Breast epithelium (tissue), 3 donors: ENCODE results near the gene PPM1H.

Experiments used
- CTCF ChIP-seq, 3 donors: fragments of 450-650 bp; IDR thresholded peaks; one replicate each; pipeline ENCODE4 v1.5.1; 2016 to 2017; ENCODE audit warnings: antibody characterized with exemption in 3 of 3, mild to moderate bottlenecking in 3 of 3, moderate library complexity in 3 of 3
- POLR2A ChIP-seq: fragments of 450-650 bp; IDR thresholded peaks from one replicate; pipeline ENCODE4 v1.6.1; 2016; ENCODE audit warnings: antibody characterized with exemption, mild to moderate bottlenecking, moderate library complexity
- POLR2AphosphoS5 ChIP-seq, 3 donors: sonication (generic); formaldehyde crosslinking; IDR thresholded peaks; one replicate each; pipeline ENCODE4 v1.6.1; 2017; ENCODE audit warnings: antibody characterized with exemption in 3 of 3

GRCh38 chr12:62895351-62895877 is 39.5 kb downstream of the PPM1H start:
- no peak for TF ChIP-seq CTCF (IDR thresholded peaks at IDR 0.05)
- no peak for TF ChIP-seq POLR2A
- no peak for TF ChIP-seq POLR2AphosphoS5 (IDR thresholded peaks at IDR 0.05)
